Subcutaneous adipose tissue (tissue), 4 donors: Measurements from ENCODE around the gene TIMP4. TPM values are rescaled to one million over a fixed set of nuclear protein-coding genes. Genes with fewer than 3 reads are reported as not detected.

Source experiments
- total RNA-seq, 4 donors: library from RNA; depleted of rRNA; stranded (reverse); fragments of >200 nt; gene quantifications; one replicate each; pipeline ENCODE4 v1.1.0, GENCODE V29; 2016
- TF ChIP-seq, protein P1 (sequence below): fragments of 450-650 bp; IDR thresholded peaks from one replicate; pipeline ENCODE4 v1.5.1; 2016; ENCODE audit warnings: low read depth, mild to moderate bottlenecking, control low read depth, antibody characterized with exemption, moderate library complexity

TIMP4 gene
- total RNA-seq, 4 donors from 2014 or later, result 97.2 to 362 (median 213) TPM

DNA sequence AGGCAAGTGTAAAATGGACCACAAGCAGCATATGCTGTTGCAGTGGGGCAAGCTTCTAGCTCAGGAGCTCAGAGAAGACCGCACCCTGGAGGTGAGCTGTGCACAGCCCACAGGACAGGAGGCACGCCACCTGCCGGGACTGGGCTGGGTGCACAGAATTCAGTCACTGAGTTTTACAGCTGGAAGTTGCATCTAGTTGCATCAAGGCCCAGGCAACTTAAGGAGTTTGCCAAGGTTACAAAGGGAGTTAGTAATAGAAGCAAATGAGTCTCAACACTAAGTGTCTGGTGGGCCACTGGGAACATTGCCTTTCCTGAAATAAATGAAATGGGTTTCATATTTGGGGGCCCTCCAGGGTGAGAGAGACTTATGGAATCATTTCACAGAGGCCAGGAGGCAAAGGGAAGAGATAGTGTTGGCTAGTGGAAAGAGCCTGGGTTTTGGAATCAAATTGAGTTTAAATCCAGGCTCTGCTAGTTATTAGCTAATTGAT, 36.0 kb upstream of the TIMP4 start:
- TF ChIP-seq, protein P1, sequence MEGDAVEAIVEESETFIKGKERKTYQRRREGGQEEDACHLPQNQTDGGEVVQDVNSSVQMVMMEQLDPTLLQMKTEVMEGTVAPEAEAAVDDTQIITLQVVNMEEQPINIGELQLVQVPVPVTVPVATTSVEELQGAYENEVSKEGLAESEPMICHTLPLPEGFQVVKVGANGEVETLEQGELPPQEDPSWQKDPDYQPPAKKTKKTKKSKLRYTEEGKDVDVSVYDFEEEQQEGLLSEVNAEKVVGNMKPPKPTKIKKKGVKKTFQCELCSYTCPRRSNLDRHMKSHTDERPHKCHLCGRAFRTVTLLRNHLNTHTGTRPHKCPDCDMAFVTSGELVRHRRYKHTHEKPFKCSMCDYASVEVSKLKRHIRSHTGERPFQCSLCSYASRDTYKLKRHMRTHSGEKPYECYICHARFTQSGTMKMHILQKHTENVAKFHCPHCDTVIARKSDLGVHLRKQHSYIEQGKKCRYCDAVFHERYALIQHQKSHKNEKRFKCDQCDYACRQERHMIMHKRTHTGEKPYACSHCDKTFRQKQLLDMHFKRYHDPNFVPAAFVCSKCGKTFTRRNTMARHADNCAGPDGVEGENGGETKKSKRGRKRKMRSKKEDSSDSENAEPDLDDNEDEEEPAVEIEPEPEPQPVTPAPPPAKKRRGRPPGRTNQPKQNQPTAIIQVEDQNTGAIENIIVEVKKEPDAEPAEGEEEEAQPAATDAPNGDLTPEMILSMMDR, result no peak

DNA sequence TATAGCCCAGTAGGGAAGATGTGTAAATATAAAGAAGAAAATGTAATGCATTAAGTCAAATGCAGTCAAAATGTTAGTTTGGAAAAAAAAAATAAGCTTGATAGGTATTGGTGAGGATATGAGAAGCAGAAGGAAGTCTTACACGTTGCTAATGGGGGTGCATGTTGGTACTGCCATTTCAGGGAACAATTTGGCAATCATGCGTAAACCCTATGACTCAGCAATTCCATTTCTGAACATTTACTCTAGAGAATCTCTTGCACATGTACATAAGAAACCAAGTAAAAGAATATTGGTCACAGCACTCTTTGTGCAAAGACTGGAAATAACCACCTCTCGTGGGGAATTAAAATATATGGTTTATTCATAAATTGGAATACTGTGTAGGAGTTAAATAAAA, 35.5 kb upstream of the TIMP4 start:
- TF ChIP-seq, protein P1, result no peak

- TF ChIP-seq, protein P1, result no peak
These were observed 34.9 kb upstream of the TIMP4 start for GRCh38 chr3:12193485-12194165.

DNA sequence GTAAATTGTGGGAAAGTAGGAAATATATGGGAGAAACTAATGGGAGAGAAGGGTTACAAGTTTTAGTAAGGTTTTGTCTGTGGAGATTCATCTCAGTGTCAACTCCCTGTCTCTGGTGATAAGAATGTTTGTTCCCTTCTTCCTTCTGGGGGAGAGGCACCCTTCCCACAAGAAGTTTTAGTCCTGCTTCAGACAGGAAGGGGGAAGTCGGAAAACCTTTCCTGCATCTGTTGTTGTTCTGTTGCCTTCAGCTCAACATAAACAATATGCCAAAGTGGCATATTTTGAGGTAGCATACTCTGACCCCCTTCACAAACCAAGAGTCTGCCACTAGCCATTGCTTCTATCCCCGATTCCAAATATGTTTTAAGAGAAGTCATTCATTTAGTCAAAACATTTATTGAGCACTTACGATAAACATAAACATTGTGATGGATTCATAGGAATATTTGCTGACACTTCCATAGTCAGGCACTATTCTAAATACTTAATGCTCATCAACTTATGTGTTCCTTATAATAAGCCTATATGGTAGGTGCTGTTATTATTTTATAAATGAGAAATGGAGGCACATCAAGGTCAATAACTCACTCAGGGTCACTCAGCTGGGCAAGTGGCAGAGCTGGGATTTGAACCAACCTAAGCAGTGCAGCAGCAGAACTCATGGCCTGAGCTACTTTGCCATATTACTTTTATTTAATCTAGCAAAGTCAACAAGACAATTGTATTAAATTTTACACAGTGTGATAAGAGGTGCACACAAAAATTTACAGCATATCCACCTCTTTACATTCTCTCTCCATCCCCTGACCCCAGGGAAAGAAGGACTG, 34.2 kb upstream of the TIMP4 start:
- TF ChIP-seq, protein P1, result no peak

DNA sequence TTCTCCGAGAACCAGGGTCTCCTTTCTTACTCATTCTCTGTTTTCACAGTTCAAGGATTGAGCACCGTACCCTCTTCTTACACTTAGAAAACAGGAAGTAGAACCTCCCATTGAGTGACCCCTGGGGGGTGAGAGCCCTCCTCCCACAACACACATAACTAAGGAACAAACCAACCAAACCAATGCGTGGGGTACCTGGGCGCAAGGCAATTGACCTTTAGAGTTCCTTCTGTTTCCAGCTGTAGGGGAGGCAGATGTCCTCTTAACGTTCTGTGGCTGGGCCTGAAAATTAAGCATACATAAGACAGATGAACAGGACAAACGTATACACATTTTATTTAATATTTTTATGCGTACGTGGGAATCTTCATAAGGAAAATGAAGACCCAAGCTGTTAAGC, 33.5 kb upstream of the TIMP4 start:
- TF ChIP-seq, protein P1, result no peak

GRCh38 chr3:12191559-12191958, 32.8 kb upstream of the TIMP4 start:
- TF ChIP-seq, protein P1, result no peak

DNA sequence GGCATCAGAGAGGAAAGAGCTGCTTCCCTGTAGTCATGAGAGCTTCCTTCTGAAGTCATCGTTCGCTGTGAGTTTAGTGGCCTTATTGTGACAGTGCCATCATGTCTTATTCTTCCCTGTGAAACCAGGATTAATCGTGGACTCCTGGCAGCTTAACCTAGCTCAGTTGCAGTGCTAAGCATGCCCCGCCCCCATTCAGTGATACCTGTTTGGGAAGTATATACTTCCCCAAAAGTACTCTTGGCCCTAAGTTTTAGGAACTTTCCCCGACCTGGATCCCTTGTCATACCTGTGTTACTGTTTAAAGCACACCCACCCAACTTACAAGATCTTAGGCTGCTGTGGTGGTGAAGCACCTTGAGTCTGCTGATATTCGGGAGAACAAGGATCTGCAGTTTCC, 32.1 kb upstream of the TIMP4 start:
- TF ChIP-seq, protein P1, result no peak
